ENCODE measurements around the gene METAP1D.

DNA sequence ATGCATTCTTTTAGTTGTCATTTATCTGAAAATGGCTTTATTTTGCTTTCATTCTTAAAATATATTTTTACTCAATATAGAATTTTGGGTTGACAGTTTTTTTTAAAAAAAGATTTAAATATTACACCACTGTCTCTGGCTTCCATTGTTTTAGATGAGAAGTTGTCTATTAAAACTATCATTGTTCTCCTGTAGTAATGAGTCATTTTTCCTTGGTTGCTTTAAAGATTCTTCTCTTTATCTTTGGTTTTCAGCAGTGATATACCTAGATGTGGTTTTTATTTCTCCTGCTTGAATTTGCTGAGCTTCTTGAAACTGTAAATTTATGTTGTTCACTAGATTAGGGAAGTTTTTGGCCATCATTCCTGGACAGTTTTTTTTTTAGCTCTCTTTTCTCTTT, 129.7 kb downstream of the METAP1D start:
- TF ChIP-seq RAD21 (IDR thresholded peaks at IDR 0.05): no peak
- no peak for TF ChIP-seq TAF1 (conservative IDR thresholded peaks at IDR 0.05)
- TF ChIP-seq, protein P1, sequence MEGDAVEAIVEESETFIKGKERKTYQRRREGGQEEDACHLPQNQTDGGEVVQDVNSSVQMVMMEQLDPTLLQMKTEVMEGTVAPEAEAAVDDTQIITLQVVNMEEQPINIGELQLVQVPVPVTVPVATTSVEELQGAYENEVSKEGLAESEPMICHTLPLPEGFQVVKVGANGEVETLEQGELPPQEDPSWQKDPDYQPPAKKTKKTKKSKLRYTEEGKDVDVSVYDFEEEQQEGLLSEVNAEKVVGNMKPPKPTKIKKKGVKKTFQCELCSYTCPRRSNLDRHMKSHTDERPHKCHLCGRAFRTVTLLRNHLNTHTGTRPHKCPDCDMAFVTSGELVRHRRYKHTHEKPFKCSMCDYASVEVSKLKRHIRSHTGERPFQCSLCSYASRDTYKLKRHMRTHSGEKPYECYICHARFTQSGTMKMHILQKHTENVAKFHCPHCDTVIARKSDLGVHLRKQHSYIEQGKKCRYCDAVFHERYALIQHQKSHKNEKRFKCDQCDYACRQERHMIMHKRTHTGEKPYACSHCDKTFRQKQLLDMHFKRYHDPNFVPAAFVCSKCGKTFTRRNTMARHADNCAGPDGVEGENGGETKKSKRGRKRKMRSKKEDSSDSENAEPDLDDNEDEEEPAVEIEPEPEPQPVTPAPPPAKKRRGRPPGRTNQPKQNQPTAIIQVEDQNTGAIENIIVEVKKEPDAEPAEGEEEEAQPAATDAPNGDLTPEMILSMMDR (IDR thresholded peaks at IDR 0.05; ENCODE audit: low read depth, low read length, missing input control): no peak
- no peak for TF ChIP-seq RXRA (IDR thresholded peaks at IDR 0.05)
- TF ChIP-seq MAX (IDR thresholded peaks at IDR 0.05): no peak
- no peak for TF ChIP-seq NR2F2 (IDR thresholded peaks at IDR 0.05)
- TF ChIP-seq REST (IDR thresholded peaks at IDR 0.05): no peak
- TF ChIP-seq FOXA2 (IDR thresholded peaks at IDR 0.05): no peak
- TF ChIP-seq JUND (IDR thresholded peaks at IDR 0.05): no peak
- no peak for TF ChIP-seq GABPA (IDR thresholded peaks at IDR 0.05 in 1 of 2, conservative IDR thresholded peaks at IDR 0.05 in 1 of 2)
- no peak for TF ChIP-seq SP1 (IDR thresholded peaks at IDR 0.05)

Data from liver (tissue), 3 donors.